Right lobe of liver (tissue), 4 donors: ENCODE measurements around the gene GLT8D2.

Source experiments
- CTCF ChIP-seq, 4 donors: fragments of 200-600 bp in 3 of 4; fragments of 450-650 bp in 1 of 4; IDR thresholded peaks; one replicate each; pipeline versions ENCODE4 v1.5.1 to v1.8.0; 2016 to 2022; ENCODE audit warnings: antibody characterized with exemption in 4 of 4, mild to moderate bottlenecking in 2 of 4
- POLR2A ChIP-seq: fragments of 450-650 bp; IDR thresholded peaks from one replicate; pipeline ENCODE4 v1.6.1; 2017; ENCODE audit warnings: antibody characterized with exemption, mild to moderate bottlenecking
- donor health status: DM: no; HTN: no; CAD: no.
- donor health status: DM: no; HTN: no; CAD: no.
- donor health status: DM: no; HTN: yes; CAD: no.

- TF ChIP-seq POLR2A (no peak), CTCF (IDR thresholded peaks at IDR 0.05) (no peak)
Observed at GRCh38 chr12:104049903-104050356, at the start of gene GLT8D2.
